ENCODE data around the gene HERPUD1.
"Not testable (repeated sequence)": the region's sequence is repeated elsewhere in the genome, so short reads cannot be mapped to it uniquely, and the experiment has no call there.

The HERPUD1 gene, protein sequence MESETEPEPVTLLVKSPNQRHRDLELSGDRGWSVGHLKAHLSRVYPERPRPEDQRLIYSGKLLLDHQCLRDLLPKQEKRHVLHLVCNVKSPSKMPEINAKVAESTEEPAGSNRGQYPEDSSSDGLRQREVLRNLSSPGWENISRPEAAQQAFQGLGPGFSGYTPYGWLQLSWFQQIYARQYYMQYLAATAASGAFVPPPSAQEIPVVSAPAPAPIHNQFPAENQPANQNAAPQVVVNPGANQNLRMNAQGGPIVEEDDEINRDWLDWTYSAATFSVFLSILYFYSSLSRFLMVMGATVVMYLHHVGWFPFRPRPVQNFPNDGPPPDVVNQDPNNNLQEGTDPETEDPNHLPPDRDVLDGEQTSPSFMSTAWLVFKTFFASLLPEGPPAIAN

DNA sequence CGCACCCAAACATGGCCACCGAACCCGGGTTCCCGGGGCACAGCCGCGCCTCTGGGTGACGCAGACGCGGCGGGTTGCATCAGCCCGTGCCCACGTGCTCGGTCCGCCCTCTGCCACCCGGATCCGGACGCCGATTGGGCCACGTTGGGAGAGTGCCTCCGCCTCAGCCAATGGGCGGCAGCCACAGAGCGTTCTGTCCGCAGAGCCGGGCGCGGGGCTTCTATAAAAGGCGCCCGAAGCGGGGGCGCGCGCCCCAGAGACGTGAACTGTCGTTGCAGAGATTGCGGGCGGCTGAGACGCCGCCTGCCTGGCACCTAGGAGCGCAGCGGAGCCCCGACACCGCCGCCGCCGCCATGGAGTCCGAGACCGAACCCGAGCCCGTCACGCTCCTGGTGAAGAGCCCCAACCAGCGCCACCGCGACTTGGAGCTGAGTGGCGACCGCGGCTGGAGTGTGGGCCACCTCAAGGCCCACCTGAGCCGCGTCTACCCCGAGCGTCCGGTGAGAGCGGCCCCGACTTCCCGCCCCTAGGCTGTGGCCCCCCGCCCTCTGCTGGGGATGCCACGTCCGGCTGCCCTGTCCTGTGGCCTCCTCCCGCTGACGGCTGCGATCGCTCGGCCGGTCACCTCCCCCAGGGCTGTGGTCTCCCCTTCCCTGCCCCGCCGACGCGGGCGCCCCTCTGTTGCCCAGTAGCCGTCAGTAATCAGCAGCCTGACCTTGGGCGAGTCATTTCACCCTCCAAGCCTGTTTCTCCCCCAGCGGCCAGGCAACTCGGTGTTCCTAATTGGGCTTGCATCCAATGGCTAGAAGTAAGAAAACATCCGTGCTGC, at the start of gene HERPUD1:
HERPUD1 (plus strand) TSS at position 251 of the 829 bp plus-strand sequence; CDS start at position 354, 103 bp downstream.
- peak; percentile 99 to 100 (median 100) for DNase-seq
- intact Hi-C loops (cut with DNase I): no loop called here

DNA sequence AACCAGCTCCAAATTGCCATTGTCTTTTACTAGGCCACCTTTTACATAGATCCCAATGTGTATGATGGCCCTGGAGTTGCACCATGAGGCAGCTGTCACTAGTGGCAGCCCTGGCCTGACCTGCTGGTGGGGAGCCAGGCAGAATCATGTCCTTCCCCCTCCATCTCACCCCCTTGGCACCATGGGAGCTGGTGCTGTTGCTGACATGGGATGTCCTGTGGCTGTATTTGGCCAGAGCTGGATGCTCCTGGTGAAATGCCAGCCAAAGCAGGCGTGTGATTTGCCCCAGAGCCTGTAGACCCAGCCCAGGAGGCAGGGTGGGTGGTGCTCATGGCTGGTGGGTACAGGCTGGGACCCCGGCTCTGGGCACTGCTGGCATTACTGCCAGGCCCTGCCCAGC, 48.4 kb upstream of the HERPUD1 start:
- intact Hi-C loops (cut with DNase I): no loop called here

DNA sequence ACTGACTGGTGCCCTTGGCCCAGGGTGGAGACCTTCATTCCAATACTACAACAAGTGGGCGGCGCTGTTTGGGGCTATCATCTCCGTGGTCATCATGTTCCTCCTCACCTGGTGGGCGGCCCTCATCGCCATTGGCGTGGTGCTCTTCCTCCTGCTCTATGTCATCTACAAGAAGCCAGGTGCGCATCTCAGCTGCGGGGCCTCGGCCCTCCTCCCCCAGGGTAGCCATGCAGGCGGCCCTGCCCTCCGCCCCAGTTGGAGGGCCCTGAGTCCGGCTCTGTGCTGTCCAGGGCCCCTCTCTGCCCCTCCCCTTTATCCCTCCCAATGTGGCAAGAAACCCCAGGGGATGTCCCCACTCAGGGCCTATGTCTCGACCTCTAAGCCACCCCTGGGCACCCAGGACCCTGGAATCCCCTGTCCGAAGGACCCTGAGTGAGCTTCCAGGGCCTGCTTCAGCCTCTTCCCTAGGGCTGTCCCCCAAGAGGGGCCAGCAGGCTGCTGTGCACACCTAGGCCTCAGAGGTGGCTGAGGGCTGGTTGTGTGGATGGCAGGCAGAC, 47.8 kb upstream of the HERPUD1 start:
- DNase-seq: no peak
- intact Hi-C loops (cut with DNase I): no loop called here

More for the DNA sequence above, 48.4 kb upstream of the HERPUD1 start:
- no peak for DNase-seq

DNA sequence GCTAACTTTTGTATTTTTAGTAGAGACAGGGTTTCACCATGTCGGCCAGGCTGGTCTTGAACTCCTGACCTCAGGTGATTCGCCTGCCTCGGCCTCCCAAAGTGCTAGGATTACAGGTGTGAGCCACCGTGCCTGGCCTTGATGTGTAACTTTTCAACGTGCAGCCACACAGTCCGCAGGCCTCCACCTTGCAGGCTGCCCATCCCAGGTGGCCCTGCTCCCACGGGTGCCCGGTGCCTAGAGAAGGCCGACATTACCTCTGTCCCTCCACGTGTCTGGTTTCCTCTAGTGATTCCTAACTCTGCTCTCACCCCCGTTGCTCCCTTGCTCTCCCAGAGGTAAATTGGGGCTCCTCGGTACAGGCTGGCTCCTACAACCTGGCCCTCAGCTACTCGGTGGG, 47.0 kb upstream of the HERPUD1 start:
- DNase-seq; intact Hi-C loops (cut with DNase I): not testable (repeated sequence)

DNA sequence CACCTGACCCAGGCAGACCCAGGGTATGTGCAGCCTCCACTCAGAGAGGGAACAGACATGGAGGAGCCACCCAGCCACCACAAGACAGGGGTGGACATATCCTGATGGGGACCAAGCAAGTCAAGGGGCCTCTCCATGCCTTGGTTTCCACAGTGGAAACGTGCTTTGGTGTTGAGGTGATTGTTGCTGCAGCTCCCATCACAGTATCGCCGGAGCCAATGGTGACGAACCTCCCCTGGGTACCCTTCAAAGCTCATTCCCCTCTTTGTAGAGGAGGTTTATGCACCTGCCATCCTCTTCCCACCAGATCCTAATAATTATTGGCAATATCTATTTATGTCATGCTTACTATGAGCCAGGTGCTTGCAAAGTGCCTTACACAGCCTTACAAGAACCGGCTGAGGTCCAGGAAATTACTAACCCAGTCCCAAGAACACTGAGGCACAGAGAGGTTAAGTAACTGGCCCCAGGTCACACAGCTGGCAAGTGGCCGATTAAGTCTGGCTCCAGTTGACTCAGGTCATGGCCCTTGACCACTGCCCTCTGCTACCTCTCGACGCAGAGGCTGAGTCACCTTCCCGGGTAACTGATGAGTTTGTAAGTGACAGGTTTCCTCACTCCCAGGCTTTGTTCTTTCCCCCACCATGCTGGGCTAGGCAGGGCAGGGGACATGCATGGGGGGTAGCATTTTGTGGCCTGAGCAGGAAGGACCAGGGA, 46.3 kb upstream of the HERPUD1 start:
- DNase-seq: no peak
- intact Hi-C loops (cut with DNase I): no loop called here

DNA sequence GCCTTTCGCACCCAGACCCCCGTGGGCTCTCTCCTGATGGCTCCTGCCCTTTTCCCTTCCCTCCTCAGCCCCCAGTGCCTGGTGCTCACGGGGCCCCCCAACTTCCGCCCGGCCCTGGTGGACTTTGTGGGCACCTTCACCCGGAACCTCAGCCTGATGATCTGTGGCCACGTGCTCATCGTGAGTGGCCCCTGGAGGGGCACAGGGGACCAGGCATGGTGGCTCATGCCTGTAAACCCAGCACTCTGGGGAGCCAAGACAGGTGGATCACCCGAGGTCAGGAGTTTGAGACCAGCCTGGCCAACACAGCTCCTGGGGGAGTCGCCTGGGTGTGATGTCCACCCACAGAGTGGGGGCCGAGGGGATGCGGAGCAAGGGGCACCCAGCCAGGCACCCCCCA, 45.6 kb upstream of the HERPUD1 start:
- no peak for DNase-seq
- intact Hi-C loops (cut with DNase I): no loop called here

DNA sequence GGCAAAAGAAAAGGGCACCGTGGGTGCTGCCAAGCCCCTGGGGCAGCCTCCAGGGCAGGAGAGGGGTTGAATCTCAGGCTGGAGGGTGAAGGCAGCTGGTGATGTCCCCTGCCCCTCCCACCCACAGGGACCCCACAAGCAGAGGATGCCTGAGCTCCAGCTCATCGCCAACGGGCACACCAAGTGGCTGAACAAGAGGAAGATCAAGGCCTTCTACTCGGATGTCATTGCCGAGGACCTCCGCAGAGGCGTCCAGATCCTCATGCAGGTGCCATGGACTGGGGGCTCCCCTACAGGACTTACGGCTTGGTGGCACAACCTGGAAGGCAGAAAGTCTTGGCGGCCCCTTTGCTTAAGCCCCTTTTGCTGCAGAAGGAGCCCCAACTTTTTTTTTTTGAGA, 45.1 kb upstream of the HERPUD1 start:
- intact Hi-C loops (cut with DNase I): no loop called here
- no peak for DNase-seq

DNA sequence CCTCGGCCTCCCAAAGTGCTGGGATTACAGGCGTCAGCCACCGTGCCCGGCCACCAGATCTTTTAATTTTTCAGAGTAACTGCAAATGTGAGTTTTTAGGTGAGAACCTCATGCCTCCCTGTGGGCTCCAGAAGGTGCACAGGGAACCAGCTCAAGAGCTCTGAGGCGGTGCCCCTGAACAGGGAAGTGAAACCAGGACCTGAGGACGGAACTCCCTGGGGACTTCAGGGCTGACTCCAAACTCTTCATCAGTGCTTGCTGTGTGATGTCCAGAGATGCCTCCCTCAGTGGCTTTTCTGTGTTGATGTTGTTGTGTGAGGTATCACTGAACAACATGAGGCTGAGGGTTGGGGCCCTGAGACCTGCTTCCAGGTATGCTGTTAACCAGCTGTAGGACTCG, 43.1 kb upstream of the HERPUD1 start:
- no peak for DNase-seq
- intact Hi-C loops (cut with DNase I): no loop called here

DNA sequence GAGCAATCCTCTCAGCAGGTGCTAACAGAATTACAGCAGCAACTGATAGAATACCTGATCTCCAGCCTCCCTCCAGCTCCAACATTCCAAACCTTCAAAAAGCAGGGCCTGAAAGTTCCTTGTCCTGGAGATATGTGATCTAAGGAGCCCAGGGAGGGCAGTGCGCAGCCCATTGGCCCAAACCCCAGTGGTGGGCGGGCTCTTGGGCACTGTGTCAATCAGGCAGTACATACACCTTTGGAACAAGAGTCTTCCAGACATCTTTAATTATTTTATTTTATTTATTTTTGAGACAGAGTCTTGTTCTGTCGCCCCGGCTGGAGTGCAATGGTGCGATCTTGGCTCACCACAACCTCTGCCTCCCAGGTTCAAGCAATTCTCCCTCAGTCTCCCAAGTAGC, 42.7 kb upstream of the HERPUD1 start:
- intact Hi-C loops (cut with DNase I): no loop called here

DNA sequence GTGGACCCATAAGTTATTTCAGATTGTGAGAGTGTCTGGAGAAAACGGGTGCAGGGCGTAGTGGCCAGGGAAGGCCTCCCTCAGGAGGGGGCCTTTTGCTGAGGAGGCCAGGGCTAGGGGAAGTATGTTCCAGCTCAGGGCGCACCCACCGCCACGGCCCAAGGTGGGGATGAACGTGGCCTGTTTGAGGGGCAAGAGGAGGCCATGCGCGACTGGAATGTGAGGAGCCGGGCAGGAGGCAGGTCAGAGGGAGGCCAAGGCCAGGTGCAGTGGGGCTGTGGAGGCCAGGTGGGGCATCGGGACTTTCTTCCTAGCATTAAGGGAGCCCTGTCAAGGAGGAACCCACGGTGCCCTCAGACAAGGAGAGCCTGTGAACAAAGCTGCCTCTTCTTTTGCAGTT, 40.3 kb upstream of the HERPUD1 start:
- no peak for DNase-seq
- intact Hi-C loops (cut with DNase I): no loop called here

More for the DNA sequence above, 42.7 kb upstream of the HERPUD1 start:
- DNase-seq: no peak

DNA sequence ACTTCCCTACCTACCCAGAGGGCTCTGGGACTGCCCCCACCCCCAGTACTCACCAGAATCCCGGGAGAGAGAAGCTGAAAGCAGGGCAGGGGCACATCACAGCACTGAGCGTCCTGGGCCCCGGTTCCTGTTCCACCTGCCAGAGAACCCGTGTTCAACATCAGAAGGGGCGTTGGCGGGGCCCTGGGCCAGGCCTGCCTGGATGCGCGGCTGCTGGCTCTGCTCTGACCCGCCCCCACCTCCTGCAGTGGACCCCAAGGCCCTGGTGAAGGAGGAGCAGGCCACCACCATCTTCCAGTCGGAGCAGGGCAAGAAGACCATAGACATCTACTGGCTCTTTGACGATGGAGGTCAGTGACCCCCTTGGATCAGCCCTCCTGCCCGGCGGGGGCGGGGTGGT, 39.2 kb upstream of the HERPUD1 start:
- intact Hi-C loops (cut with DNase I): no loop called here
- DNase-seq: no peak

DNA sequence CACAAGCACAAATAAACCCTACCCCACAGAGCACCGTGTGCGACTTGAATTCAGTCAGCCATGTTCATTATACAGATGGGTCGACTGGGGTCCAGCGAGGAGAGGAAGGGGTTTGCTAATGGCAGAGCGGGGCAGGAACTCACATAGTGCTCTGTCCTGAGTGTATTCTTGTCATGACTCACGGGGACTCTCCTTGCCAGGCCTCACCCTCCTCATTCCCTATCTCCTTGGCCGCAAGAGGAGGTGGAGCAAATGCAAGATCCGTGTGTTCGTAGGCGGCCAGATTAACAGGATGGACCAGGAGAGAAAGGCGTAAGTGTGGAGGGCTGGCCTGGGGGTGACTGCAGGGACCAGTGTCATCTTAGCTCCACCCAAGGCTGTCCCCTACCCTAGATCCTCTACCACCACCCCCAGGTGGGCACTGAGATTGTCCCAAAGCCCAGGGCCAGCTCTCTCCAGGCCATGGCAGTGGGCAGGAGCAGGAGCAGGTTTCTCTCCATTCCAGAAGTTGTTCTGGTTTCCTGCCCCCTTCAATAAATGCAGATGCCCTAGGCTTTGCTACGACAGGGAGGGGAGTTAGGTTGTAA, 37.5 kb upstream of the HERPUD1 start:
- intact Hi-C loops (cut with DNase I): no loop called here
- no peak for DNase-seq

DNA sequence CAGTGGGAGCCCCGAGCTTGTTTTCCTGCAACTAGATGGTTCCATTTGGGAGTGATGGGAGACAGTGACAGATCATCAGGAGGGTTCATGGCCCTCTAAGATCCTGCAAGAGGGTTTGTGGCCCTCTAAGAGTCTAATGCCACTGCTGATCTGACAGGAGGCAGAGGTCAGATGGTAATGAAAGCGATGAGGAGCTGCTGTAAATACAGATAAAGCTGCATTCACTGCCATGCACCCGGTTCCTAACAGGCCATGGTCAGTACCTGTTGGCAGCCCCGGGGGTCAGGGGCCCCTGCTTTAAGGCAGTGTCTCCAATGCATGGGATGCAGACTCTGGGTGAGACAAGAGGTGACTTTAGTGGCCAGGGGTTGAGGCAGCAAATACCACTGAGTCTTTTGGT, 36.1 kb upstream of the HERPUD1 start:
- DNase-seq: no peak
- intact Hi-C loops (cut with DNase I): no loop called here

DNA sequence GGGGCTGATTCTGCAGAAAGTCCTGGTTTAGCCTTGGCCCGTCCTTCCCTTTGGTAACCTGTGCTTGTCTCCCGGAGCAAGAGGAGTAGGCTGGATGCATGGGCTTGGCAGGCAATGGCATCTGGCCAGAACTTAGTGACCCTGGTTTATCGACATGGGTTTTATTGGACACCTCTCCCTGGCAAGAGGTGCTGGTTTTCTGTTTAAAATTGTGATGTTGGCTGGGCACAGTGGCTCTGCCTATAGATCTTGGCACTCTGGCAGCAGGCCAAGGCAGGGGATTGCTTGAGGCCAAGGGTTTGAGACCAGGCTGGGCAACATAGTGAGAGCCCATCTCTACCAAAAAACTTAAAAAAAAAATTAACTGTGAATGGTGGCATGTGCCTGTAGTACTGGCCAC, 35.7 kb upstream of the HERPUD1 start:
- DNase-seq: no peak
- intact Hi-C loops (cut with DNase I): no loop called here

DNA sequence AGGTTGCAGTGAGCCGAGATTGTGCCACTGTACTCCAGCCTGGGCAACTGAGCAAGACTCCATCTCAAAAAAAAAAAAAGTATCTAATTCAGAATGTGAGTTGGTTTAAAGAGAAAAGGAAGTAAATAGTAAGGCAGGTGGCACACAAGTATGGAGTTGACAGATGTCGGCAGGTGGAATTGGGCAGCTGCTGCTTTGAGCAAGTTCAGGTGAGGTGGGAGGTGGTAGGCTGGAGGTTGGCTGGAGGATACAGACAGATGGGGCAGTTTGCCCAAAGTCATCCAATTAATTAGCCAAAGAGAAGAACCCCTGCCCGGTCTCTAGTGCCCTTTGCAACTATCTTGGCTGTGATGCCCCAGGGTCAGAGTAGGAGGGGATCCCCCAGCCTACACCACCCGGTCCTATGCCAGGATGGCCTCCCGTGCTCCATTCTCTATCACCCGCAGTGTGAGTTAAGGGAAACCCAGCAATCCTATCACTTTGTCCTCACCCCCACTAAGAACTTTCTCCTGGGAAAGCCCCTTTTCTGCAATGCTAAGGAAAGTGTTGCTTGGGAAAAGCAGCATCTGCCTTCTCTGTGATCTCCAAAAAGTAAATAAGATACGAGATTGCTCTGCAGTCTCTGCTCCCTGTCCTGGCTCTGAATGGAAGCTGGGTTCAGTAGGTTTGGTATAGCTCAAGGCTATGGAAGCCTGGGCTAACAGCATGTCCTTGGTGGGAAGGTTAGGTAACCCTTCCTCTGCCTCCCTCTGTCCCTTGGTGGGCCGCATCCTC, 34.7 kb upstream of the HERPUD1 start:
- DNase-seq: no peak
- intact Hi-C loops (cut with DNase I): no loop called here

DNA sequence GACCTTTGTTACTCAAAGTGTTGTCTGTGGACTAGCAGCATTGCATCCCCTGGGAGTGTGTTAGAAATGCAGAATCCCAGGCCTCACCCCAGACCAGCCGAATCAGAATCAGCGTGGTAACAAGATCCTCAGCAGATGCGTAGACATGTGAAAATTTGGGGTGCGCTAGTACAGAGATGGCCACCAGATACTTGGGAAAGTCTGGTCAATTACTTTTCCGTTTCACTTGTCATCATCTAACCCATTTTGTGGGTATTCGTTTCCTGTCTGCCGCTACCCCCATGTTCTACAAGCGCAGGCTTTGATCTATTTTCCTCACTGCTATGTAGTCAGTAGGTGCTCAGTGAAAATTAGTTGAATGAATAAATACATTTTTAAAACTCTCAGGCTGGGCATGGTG, 33.1 kb upstream of the HERPUD1 start:
- intact Hi-C loops (cut with DNase I): no loop called here
- no peak for DNase-seq

DNA sequence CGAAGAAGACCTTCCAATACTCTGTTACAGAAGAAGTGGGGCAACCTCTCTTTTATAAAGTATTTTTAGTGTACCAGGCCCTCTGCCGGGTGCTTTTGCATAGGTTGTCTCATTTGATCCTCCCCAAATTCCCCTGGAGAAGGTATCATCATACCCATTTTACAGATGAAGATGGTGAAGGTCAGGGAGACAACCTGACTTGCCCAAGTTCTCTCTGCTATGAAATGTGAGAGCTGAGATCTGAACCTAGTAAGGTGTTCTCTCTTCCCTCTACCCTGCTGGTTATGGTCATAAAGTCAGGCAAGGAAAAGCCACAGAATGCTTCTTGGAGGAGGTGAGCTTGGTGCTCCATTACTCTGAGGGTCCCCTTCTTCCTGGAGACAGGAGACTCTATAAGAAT, 28.1 kb upstream of the HERPUD1 start:
- intact Hi-C loops (cut with DNase I): no loop called here
- no peak for DNase-seq

DNA sequence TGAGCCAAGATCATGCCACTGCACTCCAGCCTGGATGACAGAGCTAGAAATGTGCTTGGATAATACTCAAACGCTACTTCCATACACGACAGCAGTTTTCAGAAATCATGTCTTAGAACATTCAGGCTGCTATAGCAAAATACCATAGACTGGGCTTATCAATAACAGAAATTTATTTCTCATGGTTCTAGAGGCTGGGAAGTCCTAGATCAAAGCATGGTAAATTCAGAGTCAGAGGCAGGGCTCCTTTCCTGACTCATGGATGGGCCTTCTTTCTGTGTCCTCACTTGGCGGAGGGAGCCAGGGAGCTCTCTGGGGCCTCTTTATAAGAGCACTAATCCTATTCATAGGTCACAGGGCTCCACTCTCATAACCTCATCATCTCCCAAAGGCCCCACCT, 24.5 kb upstream of the HERPUD1 start:
- intact Hi-C loops (cut with DNase I): no loop called here
- DNase-seq: peak in 1 of 10 donors; percentile 1

DNA sequence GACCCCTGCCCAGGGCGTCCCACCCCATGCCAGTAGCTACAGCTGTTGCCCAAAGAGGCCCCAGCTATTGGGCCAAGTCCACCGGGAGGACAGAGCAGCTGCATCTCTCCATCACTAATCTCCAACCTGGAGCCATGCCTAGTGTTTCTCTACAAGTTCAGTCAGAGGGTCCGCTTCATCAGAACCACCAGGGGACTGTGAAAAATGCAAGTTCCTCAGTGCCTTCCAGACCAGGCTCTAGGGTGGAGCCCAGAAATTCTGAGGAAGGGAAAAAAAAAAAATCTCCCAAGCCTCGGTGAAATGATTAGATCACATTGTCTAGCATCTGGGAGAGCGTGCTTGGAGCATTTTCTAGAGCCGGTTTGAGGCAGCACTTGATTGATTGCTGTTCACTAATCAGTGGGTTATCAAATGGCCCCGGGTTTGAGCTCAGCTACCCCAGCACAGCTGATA, 22.4 kb upstream of the HERPUD1 start:
- peak in 1 of 10 donors; percentile 18 for DNase-seq
- intact Hi-C loops (cut with DNase I): no loop called here

DNA sequence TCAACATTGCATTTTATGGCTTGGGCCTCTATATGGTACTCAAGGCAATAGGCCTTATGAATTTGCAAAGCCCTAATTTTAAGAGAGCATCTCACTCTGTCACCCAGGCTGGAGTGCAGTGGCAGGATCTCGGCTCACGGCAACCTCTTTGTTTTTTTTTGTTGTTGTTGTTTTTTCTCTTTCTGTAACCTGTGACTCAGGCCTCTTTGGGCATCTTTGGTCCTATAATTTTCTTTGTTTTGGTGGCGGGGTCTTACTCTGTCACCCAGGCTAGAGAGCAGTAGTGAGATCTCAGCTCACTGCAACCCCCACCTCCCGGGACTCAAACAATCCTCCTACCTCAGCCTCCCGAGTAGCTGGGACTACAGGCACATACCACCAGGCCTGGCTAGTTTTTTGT, 21.8 kb upstream of the HERPUD1 start:
- peak in 1 of 10 donors; percentile 37 for DNase-seq
- intact Hi-C loops (cut with DNase I): no loop called here
